ENCODE results near the gene ANK2. TPM values are rescaled to one million over a fixed set of nuclear protein-coding genes. Genes with fewer than 3 reads are reported as not detected.
"Not testable (repeated sequence)": the region's sequence is repeated elsewhere in the genome, so short reads cannot be mapped to it uniquely, and the experiment has no call there.

The ANK2 gene
- total RNA-seq, 2 experiments from 2014 or later = 0.36 TPM; not detected in 1

DNA sequence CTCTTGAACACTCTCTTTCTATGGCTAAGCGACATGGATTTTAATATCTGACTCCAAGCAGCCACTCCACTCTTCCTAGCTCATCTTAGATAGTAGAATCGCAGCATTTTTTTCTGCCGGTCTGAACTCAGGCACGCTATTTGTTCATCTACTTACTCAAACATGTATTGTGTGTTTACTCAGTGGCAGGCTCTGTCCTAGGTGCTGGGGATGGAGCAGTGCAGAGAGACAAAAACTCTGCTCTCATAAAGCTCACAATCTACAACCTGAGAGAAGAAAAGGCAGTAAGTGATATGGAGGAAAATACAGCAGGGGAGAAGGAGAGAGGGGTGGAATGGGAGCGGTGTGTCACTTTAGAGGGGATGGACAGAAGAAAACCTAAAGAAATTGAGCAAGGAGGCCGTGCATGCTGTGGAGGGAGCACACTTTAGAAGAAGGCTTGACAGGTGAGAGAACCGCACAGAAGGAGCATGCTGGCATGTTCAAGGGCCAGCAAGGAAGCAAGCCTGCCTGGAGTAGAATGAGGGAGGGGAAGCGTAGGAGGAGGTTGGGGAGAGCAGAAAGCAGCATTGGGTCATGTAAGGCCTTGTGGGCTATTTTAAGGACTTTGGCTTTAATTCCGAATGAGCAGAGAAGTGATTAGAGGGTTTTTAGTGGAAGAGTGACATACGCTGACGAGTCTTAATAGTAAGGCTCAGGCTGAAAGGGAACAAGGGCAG, 132.0 kb downstream of the ANK2 start:
- Histone ChIP-seq H3K9me3 (ENCODE audit: control insufficient read depth in 1 of 2, insufficient read depth in 1 of 2, low read length in 2 of 2) (peaks cover 0 to 4% of the 10 kb centered on the region in 2 experiments), H3K4me1 (ENCODE audit: insufficient read depth, low read length) (no peaks in the 10 kb centered on the region), H3K4me3 (ENCODE audit: low read length) (no peak overlapping the region), H3K27ac (ENCODE audit: low read depth in 1 of 2, low read length in 2 of 2) (no peak overlapping the region), H3K36me3 (ENCODE audit: insufficient read depth, low read length) (no peaks in the 10 kb centered on the region), H3K27me3 (ENCODE audit: control insufficient read depth in 1 of 2, insufficient read depth in 2 of 2, low read length in 2 of 2) (no peaks in the 10 kb centered on the region)
- H3K27ac Mint-ChIP-seq = no peak overlapping the region
- no peak overlapping the region for H3K4me3 Mint-ChIP-seq
- intact Hi-C loops (cut with DNase I, micrococcal nuclease) = no loop called here
- CTCF ChIA-PET = no interaction called here
- POLR2A ChIA-PET = no interaction called here
- ATAC-seq (ENCODE audit: poor library complexity) (no peak), DNase-seq (no peak)
- H3K4me1 Mint-ChIP-seq (ENCODE audit: low read depth) = no peaks in the 10 kb centered on the region
- H3K9me3 Mint-ChIP-seq = no peaks in the 10 kb centered on the region
- TF ChIP-seq, protein P1, sequence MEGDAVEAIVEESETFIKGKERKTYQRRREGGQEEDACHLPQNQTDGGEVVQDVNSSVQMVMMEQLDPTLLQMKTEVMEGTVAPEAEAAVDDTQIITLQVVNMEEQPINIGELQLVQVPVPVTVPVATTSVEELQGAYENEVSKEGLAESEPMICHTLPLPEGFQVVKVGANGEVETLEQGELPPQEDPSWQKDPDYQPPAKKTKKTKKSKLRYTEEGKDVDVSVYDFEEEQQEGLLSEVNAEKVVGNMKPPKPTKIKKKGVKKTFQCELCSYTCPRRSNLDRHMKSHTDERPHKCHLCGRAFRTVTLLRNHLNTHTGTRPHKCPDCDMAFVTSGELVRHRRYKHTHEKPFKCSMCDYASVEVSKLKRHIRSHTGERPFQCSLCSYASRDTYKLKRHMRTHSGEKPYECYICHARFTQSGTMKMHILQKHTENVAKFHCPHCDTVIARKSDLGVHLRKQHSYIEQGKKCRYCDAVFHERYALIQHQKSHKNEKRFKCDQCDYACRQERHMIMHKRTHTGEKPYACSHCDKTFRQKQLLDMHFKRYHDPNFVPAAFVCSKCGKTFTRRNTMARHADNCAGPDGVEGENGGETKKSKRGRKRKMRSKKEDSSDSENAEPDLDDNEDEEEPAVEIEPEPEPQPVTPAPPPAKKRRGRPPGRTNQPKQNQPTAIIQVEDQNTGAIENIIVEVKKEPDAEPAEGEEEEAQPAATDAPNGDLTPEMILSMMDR (IDR thresholded peaks at IDR 0.05) = no peak
- H3K27me3 Mint-ChIP-seq = no peaks in the 10 kb centered on the region
- no peaks in the 10 kb centered on the region for H3K36me3 Mint-ChIP-seq (ENCODE audit: low read depth)

DNA sequence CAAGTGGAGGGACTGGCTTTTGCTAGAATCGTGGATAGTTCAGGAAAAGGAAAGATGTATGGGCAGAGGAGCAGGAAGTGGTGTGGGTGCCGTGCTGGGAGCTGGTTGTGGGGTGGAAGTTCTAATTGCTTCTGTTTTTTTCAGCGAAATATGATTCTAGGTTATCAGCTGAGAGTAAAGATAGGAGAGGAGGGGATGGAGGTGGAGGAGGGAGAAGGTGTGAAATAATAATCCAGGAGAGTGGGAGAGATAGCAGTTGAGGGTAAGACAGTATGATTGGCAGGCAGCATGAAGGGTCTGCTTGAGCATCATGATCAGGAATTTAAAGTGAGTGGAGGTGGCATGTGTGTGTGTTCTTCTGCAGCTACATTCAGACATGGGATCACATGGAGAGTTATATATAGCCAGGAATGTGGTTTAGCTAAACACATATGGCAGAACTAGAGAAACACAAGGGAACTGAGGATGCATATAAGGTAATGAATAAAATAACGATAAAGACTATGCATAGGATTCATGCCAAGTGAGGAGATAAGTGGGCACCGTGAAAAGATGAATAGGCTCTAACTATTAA, 133.7 kb downstream of the ANK2 start:
- intact Hi-C loops (cut with DNase I, micrococcal nuclease) = no loop called here
- Histone ChIP-seq H3K27me3 (ENCODE audit: control insufficient read depth in 1 of 2, insufficient read depth in 2 of 2, low read length in 2 of 2) (no peaks in the 10 kb centered on the region), H3K4me3 (ENCODE audit: low read length) (no peak overlapping the region), H3K9me3 (ENCODE audit: control insufficient read depth in 1 of 2, insufficient read depth in 1 of 2, low read length in 2 of 2) (no peaks in the 10 kb centered on the region), H3K36me3 (ENCODE audit: insufficient read depth, low read length) (no peaks in the 10 kb centered on the region), H3K27ac (ENCODE audit: low read depth in 1 of 2, low read length in 2 of 2) (no peak overlapping the region), H3K4me1 (ENCODE audit: insufficient read depth, low read length) (no peaks in the 10 kb centered on the region)
- ATAC-seq (ENCODE audit: poor library complexity) = no peak
- Mint-ChIP-seq H3K9me3 (no peaks in the 10 kb centered on the region), H3K36me3 (ENCODE audit: low read depth) (no peaks in the 10 kb centered on the region), H3K27ac (no peak overlapping the region), H3K4me3 (no peak overlapping the region), H3K4me1 (ENCODE audit: low read depth) (no peaks in the 10 kb centered on the region), H3K27me3 (no peaks in the 10 kb centered on the region)
- POLR2A ChIA-PET = no interaction called here
- DNase-seq = no peak
- CTCF ChIA-PET = no interaction called here
- TF ChIP-seq, protein P1 (IDR thresholded peaks at IDR 0.05) = no peak

DNA sequence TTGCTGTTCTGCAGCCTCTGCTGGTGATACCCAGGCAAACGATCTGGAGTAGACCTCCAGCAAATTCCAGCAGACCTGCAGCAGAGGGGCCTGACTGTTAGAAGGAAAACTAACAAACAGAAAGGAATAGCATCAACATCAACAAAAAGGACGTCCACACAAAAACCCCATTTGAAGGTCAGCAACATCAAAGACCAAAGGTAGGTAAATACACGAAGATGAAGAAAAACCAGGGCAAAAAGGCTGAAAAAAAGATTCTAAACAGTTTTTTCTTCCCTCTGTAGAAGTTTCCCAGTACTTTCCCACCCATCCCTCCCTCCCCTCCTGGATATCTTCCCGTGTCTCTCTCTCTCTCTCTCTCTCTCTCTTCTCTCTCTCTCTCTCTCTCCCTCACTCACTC, 136.8 kb downstream of the ANK2 start:
- H3K9me3 ChIP-seq (ENCODE audit: control insufficient read depth in 1 of 2, insufficient read depth in 1 of 2, low read length in 2 of 2); H3K27me3 ChIP-seq (ENCODE audit: control insufficient read depth in 1 of 2, insufficient read depth in 2 of 2, low read length in 2 of 2); H3K27ac ChIP-seq (ENCODE audit: low read depth in 1 of 2, low read length in 2 of 2); H3K27me3 Mint-ChIP-seq; H3K36me3 Mint-ChIP-seq (ENCODE audit: low read depth); H3K4me3 Mint-ChIP-seq; H3K27ac Mint-ChIP-seq; H3K9me3 Mint-ChIP-seq; ATAC-seq (ENCODE audit: poor library complexity); CTCF ChIA-PET; DNase-seq; H3K36me3 ChIP-seq (ENCODE audit: insufficient read depth, low read length); H3K4me3 ChIP-seq (ENCODE audit: low read length); H3K4me1 ChIP-seq (ENCODE audit: insufficient read depth, low read length); POLR2A ChIA-PET; intact Hi-C loops (cut with DNase I, micrococcal nuclease); H3K4me1 Mint-ChIP-seq (ENCODE audit: low read depth): not testable (repeated sequence)

DNA sequence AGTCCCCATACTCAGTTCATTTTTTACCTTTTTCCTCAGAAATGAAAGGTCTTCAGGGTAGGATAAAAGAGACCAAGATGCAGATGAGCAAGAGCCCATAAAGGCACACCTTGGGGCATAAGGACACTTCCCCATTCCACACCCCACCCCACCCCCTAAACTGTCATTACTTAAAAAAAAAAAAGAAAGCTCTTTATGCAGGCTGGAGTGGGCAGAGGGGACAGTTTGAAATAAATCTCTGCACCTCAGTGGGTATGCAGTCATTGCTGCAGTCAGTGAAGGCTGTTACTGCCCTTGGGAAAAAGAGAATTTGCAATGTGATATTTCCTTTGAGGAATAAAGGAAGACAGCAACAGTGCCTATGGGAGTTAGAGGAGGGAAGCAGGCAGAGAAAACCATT, 137.5 kb downstream of the ANK2 start:
- no peaks in the 10 kb centered on the region for H3K9me3 Mint-ChIP-seq
- ChIA-PET POLR2A (no interaction called here), CTCF (no interaction called here)
- no peaks in the 10 kb centered on the region for H3K36me3 Mint-ChIP-seq (ENCODE audit: low read depth)
- no peak overlapping the region for H3K27ac Mint-ChIP-seq
- no peak for ATAC-seq (ENCODE audit: poor library complexity)
- H3K9me3 ChIP-seq (ENCODE audit: control insufficient read depth in 1 of 2, insufficient read depth in 1 of 2, low read length in 2 of 2) = no peaks in the 10 kb centered on the region
- no peak overlapping the region for H3K27ac ChIP-seq (ENCODE audit: low read depth in 1 of 2, low read length in 2 of 2)
- no peaks in the 10 kb centered on the region for H3K4me1 Mint-ChIP-seq (ENCODE audit: low read depth)
- H3K4me1 ChIP-seq (ENCODE audit: insufficient read depth, low read length) = no peaks in the 10 kb centered on the region
- TF ChIP-seq, protein P1 (IDR thresholded peaks at IDR 0.05) = no peak
- no peaks in the 10 kb centered on the region for H3K27me3 ChIP-seq (ENCODE audit: control insufficient read depth in 1 of 2, insufficient read depth in 2 of 2, low read length in 2 of 2)
- no peak overlapping the region for H3K4me3 Mint-ChIP-seq
- intact Hi-C loops (cut with DNase I, micrococcal nuclease) = no loop called here
- H3K27me3 Mint-ChIP-seq = peaks cover 4% of the 10 kb centered on the region
- no peak for DNase-seq
- H3K4me3 ChIP-seq (ENCODE audit: low read length) = no peak overlapping the region
- no peaks in the 10 kb centered on the region for H3K36me3 ChIP-seq (ENCODE audit: insufficient read depth, low read length)

Data from CD4-positive, alpha-beta T cell (primary cell).